RKO (cell line): Measurements from ENCODE around the gene ZCWPW1.

Experiments used
- DNase-seq: peaks from one replicate; pipeline ENCODE4 v3.0.0-alpha.2; 2016; ENCODE audit warnings: low spot score

Gene ZCWPW1

GRCh38 chr7:100432621-100433275 lies 4.2 kb upstream of the ZCWPW1 start:
- no peak for DNase-seq

GRCh38 chr7:100432053-100432452 lies 3.5 kb upstream of the ZCWPW1 start:
- no peak for DNase-seq

- no peak for DNase-seq
Observed at GRCh38 chr7:100431286-100431735, 2.8 kb upstream of the ZCWPW1 start.

DNA sequence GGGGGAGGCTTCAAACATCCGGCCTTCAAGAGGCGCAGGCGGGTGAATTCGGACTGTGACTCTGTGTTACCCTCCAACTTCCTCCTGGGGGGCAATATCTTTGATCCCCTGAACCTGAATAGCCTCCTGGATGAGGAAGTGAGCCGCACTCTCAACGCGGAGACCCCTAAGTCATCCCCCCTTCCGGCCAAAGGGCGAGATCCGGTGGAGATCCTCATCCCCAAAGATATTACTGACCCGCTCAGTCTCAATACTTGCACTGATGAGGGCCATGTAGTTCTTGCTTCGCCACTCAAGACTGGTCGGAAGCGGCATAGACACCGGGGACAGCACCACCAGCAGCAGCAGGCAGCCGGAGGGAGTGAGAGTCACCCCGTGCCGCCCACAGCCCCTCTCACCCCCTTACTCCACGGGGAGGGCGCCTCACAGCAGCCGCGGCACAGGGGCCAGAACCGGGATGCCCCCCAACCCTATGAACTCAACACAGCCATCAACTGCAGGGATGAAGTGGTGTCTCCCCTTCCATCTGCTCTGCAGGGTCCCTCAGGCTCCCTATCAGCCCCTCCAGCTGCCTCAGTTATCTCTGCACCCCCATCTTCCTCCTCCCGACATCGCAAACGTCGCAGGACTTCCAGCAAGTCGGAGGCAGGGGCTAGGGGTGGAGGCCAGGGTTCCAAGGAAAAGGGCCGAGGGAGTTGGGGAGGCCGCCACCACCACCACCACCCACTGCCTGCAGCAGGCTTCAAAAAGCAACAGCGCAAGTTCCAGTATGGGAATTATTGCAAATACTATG lies 2.2 kb upstream of the ZCWPW1 start:
- DNase-seq, result peak; percentile 71

- peak; percentile 97 for DNase-seq
Observed at GRCh38 chr7:100429637-100430492, 1.4 kb upstream of the ZCWPW1 start, which contains the start of gene MEPCE. Gene MEPCE, plus strand, starts transcription at chr7:100429831. Its CDS starts 188 bp downstream, at chr7:100430019.

GRCh38 chr7:100428967-100429636 lies 599 bp upstream of the ZCWPW1 start:
- DNase-seq, result peak; percentile 100

DNA sequence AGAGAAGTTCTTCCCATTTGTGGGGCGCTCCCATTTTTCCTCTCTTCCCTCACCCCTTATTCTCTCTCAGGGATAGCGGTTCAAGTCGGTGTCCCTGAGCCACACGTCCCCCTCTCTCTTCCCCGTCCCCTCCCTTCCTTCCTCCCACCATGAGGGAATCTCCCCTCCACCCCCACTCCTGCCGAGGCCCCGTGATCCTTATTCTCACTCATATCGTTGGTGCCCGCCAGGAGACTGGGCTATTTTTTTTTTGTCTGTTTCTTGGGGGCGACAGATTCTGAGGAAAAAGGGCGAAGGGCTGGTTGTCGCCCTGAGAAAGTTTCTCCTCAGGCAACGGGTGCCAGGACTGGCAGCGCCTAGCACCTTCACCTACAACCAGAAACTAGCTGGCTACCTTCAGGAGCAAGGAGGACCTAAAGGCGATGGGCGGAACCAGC lies 723 bp downstream of the ZCWPW1 start:
- DNase-seq, result no peak

DNA sequence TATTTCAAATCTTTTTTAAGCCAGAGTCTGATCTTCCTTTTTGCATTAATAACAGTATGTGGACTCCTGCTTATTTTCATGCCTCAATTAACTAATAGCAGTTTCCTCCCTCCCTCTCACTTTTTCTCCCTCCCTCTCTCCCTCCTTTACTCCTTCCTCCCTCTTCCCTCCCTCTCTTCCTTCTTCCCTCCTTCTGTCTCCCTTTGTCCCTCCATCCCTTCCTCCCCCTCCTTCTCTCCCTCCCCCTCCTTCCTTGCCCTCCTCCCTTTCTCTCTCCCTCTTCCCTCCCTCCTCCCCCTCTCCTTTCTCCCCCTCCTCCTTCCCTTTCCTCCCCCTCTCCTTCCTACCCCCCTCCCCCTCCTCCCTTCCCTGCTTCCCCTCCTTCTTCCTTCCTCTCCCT lies 2.0 kb downstream of the ZCWPW1 start:
- no peak for DNase-seq

- no peak for DNase-seq
Observed at GRCh38 chr7:100425347-100425746, 3.2 kb downstream of the ZCWPW1 start.

DNA sequence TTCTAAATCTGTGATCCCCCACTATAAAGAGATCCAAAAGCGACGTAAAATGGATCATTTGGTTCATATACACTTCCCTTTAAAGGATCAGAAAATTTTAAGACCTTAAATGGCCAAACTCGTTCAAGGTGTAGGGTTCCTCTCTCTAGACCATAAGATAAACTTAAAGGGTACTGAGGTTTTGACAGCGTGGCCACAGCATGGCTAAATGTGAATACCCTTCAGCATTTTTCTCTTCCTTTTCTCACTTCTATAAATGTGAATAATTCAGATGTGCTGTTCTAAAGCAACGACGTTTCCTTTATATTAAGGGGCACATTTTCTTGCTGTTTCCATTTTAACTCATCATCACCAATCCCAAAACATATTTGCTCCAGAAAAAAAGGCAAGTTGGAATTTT lies 5.2 kb downstream of the ZCWPW1 start:
- no peak for DNase-seq

- DNase-seq, result no peak
Observed at GRCh38 chr7:100419660-100420226, 8.8 kb downstream of the ZCWPW1 start.

DNA sequence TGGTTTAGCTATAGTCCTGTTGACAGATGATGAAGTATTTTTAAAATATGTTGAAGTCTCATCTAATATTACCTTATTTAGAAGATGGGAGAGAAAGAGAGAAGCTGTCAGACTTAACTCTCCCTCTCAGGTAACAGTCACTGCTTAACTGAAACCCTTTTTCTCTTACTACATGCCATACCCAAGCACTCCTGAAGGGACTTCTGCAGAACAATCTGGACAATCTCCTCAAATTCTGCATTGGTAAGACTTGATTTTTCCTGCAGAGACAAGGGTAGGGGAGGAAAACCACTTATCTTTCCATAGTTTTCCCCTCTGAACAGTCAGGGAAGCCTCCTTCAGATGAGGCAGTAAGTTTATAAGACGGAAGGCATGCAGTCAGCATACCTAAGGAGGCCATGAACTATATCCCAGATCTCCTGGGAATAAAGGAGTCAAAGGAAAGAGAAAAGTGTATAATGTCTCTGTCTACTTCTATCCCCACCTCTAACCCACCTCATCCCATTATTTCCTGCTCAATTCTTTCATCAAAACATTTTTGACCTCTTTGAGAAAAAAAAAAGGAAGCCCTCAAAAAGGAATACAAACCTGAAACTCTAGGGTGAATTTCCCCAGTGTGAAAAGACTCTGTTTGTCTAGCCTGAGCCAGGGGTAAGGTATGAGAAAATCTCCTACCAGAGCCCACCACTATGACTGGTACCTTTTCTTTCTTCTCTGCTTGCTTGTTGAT lies 9.4 kb downstream of the ZCWPW1 start:
- DNase-seq, result no peak

DNA sequence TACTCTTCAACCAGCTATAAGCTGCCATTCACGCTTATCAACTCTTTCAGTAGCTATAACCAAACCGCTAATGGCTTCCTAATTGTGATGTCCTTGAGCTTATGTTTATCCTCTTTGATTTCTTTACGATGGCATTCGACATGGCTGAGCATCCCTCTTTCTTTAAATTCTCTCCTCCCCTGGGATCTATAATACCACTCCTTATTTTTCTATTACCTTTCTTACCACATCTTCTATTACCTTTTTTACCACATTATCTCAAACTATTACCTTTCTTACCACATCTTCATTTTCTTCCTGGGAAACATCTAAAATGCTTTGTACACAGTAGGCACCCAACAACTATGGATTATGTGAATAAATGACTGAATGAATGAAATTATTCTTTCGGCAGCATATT lies 13.1 kb downstream of the ZCWPW1 start:
- DNase-seq, result no peak

DNA sequence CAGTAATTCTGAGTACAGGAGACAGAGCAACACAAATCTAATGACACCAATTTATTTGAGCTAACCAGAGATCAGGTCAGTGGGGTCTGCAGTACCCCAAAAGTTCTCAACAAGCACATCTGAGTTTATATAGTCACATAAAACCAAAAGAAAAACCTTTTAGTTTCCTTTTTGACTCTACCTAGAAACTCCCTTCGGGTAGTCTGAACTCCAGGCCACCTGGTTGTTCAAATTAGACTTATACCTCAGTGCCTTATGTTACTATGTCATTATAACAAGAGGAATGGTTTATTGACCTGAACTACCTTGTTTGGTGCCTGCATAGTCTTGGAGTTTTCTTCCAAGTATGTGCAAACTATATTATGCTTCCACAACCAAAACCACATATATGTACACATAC lies 14.6 kb downstream of the ZCWPW1 start:
- no peak for DNase-seq

- no peak for DNase-seq
Observed at GRCh38 chr7:100413346-100413745, 15.2 kb downstream of the ZCWPW1 start.

DNA sequence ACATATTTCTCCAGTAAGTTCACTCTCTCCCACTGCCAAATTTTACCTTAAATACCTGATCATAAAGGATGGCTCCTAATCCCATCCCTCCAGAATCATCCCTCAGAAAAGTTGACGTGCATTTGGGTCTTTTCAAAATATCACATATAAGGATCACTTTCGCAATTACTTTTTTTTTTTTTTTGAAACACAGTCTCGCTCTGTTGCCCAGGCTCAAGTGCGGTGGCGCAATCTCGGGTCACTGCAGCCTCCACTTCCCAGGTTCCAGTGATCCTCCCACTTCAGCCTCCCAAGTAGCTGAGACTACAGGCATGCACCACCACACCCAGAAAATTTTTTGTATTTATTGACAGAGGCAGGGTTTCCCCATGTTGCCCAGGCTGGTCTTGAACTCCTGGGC lies 17.4 kb downstream of the ZCWPW1 start:
- DNase-seq, result no peak

DNA sequence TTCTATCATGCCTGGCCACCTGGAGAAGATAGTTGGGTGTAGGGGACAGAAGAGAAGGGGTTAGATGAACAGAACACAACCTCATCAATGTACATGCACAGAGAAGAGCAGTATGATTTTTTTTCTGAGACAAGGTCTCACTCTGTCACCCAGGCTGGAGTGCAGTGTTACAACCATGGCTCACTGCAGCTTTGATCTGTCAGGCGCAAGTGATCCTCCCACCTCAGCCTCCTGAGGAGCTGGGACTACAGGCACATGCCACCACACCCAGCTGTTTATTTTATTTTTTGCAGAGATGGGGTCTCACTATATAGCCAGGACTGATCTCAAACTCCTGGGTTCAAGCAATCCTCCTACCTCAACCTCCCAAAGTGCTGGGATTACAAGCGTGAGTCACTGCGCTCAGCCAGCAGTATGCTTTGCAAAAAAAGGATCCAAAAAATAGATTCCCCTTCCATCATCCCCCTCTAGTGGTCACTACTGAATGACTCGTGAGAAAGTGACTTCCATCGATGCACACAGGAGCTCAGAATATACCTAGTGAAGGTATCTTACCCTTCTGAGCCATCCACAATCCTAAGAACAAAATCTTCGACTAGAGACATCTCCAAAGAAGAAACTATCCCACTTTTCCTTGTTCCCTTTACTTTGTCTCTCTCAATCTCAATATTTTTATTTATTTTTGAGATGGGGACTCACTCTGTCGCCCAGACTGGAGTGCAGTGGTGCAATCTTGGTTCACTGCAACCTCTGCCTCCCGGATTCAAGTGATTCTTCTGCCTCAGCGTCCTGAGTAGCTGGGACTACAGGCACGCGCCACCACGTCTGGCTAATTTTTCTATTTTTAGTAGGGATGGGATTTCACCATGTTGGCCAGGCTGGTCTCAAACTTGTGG lies 21.0 kb downstream of the ZCWPW1 start:
- peak; percentile 88 for DNase-seq

GRCh38 chr7:100406767-100407166 lies 21.7 kb downstream of the ZCWPW1 start:
- no peak for DNase-seq

GRCh38 chr7:100402241-100402640 lies 26.3 kb downstream of the ZCWPW1 start:
- no peak for DNase-seq

DNA sequence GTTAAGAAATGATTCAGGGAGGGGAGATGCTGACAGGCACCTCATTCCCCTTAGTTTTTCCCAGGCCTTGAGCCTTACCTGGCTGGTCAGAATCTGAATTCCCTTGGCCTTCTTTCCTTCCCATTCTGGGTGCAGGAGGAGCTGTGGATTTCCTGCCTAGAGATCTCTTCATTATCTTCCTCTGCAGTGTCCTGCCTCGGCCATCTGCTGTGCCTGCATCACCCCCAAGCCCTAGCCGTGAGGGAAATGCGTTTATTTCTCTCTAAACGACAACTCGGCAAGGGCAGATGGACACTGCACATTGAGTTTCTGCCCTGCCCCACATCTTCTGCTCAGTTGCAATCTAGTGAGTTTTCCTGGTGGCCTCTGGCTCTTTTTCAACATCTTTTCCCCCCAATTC lies 26.7 kb downstream of the ZCWPW1 start:
- DNase-seq, result no peak
